ENCODE measurements around the gene DGKA. TPM values are rescaled to one million over a fixed set of nuclear protein-coding genes. Genes with fewer than 3 reads are reported as not detected.

The DGKA gene
- total and polyA plus RNA-seq, 2 of the 13 experiments (the other 11 are each of a cell fraction or from before 2014, with no cell fraction given): 2.4 to 5.4 TPM

- TF ChIP-seq ZNF337 (CRISPR knock-in tag; IDR thresholded peaks at IDR 0.05; ENCODE audit: borderline replicate concordance, low read depth) (0 out of 2 replicates have a peak, but pooled peaks have one; percentile 67), ISL2 (CRISPR knock-in tag; IDR thresholded peaks at IDR 0.05) (no peak), ZNF441 (CRISPR knock-in tag; IDR thresholded peaks at IDR 0.05; ENCODE audit: borderline replicate concordance) (no peak), ATF5 (CRISPR knock-in tag; IDR thresholded peaks at IDR 0.05; ENCODE audit: low read depth) (no peak), KLF15 (CRISPR knock-in tag; IDR thresholded peaks at IDR 0.05; ENCODE audit: borderline replicate concordance) (0 out of 2 replicates have a peak, but pooled peaks have one; percentile 39), ZNF460 (CRISPR knock-in tag; IDR thresholded peaks at IDR 0.05; ENCODE audit: borderline replicate concordance) (no peak), RARG (CRISPR knock-in tag; IDR thresholded peaks at IDR 0.05; ENCODE audit: low read depth) (no peak), ZNF83 (CRISPR knock-in tag; IDR thresholded peaks at IDR 0.05; ENCODE audit: borderline replicate concordance) (no peak), CSRNP2 (CRISPR knock-in tag; conservative IDR thresholded peaks at IDR 0.05; ENCODE audit: low read depth) (no peak), KDM6A (CRISPR knock-in tag; IDR thresholded peaks at IDR 0.05; ENCODE audit: low read depth) (no peak; the same call in 1 of the 2 replicates), ZNF121 (CRISPR knock-in tag; IDR thresholded peaks at IDR 0.05) (no peak), RFXANK (CRISPR knock-in tag; IDR thresholded peaks at IDR 0.05) (no peak), EEA1 (CRISPR knock-in tag; IDR thresholded peaks at IDR 0.05; ENCODE audit: borderline replicate concordance) (no peak), ZNF558 (CRISPR knock-in tag; IDR thresholded peaks at IDR 0.05; ENCODE audit: borderline replicate concordance) (0 out of 2 replicates have a peak, but pooled peaks have one; percentile 14), SRY (CRISPR knock-in tag; IDR thresholded peaks at IDR 0.05) (no peak), HMGXB4 (CRISPR knock-in tag; IDR thresholded peaks at IDR 0.05; ENCODE audit: borderline replicate concordance in 1 of 2, low read depth in 1 of 2) (peak; percentile 33 to 41; a peak in 2 of 4 replicates)
- TF ChIP-seq, protein P1, sequence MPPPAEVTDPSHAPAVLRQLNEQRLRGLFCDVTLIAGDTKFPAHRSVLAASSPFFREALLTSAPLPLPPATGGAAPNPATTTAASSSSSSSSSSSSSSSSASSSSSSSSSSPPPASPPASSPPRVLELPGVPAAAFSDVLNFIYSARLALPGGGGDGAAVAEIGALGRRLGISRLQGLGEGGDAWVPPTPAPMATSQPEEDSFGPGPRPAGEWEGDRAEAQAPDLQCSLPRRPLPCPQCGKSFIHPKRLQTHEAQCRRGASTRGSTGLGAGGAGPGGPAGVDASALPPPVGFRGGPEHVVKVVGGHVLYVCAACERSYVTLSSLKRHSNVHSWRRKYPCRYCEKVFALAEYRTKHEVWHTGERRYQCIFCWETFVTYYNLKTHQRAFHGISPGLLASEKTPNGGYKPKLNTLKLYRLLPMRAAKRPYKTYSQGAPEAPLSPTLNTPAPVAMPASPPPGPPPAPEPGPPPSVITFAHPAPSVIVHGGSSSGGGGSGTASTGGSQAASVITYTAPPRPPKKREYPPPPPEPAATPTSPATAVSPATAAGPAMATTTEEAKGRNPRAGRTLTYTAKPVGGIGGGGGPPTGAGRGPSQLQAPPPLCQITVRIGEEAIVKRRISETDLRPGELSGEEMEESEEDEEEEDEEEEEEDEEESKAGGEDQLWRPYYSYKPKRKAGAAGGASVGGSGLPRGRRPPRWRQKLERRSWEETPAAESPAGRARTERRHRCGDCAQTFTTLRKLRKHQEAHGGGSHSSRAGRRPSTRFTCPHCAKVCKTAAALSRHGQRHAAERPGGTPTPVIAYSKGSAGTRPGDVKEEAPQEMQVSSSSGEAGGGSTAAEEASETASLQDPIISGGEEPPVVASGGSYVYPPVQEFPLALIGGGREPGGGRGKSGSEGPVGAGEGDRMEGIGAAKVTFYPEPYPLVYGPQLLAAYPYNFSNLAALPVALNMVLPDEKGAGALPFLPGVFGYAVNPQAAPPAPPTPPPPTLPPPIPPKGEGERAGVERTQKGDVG (CRISPR knock-in tag; IDR thresholded peaks at IDR 0.05; ENCODE audit: borderline replicate concordance): no peak
These were observed 4.0 kb upstream of the DGKA start (continued) for GRCh38 chr12:55926738-55927587.
